Stimulated activated CD8-positive, alpha-beta memory T cell treated with anti-CD3 and anti-CD28 coated beads, Interleukin-15, amount 100 ng/mL, for 4 hours (primary cell): Measurements from ENCODE around the gene CISD1.
"Not testable (repeated sequence)": the region's sequence is repeated elsewhere in the genome, so short reads cannot be mapped to it uniquely, and the experiment has no call there.

Experiments
- DNase-seq, 2 donors: peaks; one replicate each; pipeline ENCODE4 v3.0.0-alpha.2; 2020; ENCODE audit warnings: low read depth in 2 of 2

The CISD1 gene

GRCh38 chr10:58268946-58269781 lies at the start of gene CISD1:
CISD1 (plus strand) TSS chr10:58269162; CDS start chr10:58269274, 112 bp downstream.
- DNase-seq, result peak; percentile 86 to 92

- DNase-seq, result no peak
Measured at GRCh38 chr10:58219875-58220274, 49.1 kb upstream of the CISD1 start.

GRCh38 chr10:58220769-58221451 lies 48.1 kb upstream of the CISD1 start:
- no peak for DNase-seq

GRCh38 chr10:58225654-58226053 lies 43.3 kb upstream of the CISD1 start:
- DNase-seq, result no peak

GRCh38 chr10:58229856-58230255 lies 39.1 kb upstream of the CISD1 start:
- not testable (repeated sequence) for DNase-seq

- no peak for DNase-seq
Measured at GRCh38 chr10:58237014-58237834, 31.7 kb upstream of the CISD1 start.

- no peak for DNase-seq
Measured at GRCh38 chr10:58239561-58240169, 29.3 kb upstream of the CISD1 start.

- DNase-seq, result no peak
Measured at GRCh38 chr10:58240531-58240930, 28.4 kb upstream of the CISD1 start.

- no peak for DNase-seq
Measured at GRCh38 chr10:58241346-58241745, 27.6 kb upstream of the CISD1 start.

GRCh38 chr10:58243269-58243668 lies 25.7 kb upstream of the CISD1 start:
- no peak for DNase-seq

- not testable (repeated sequence) for DNase-seq
Measured at GRCh38 chr10:58243801-58244200, 25.2 kb upstream of the CISD1 start.

GRCh38 chr10:58244242-58244641 lies 24.7 kb upstream of the CISD1 start:
- not testable (repeated sequence) for DNase-seq

- DNase-seq, result not testable (repeated sequence)
Measured at GRCh38 chr10:58244666-58245065, 24.3 kb upstream of the CISD1 start.

GRCh38 chr10:58253184-58253583 lies 15.8 kb upstream of the CISD1 start:
- DNase-seq, result no peak

GRCh38 chr10:58254644-58255043 lies 14.3 kb upstream of the CISD1 start:
- no peak for DNase-seq

- DNase-seq, result not testable (repeated sequence)
Measured at GRCh38 chr10:58256013-58256780, 12.8 kb upstream of the CISD1 start.

GRCh38 chr10:58258977-58259692 lies 9.8 kb upstream of the CISD1 start:
- no peak for DNase-seq

- no peak for DNase-seq
Measured at GRCh38 chr10:58260334-58260733, 8.6 kb upstream of the CISD1 start.

GRCh38 chr10:58262766-58263165 lies 6.2 kb upstream of the CISD1 start:
- no peak for DNase-seq

- no peak for DNase-seq
Measured at GRCh38 chr10:58264780-58265179, 4.2 kb upstream of the CISD1 start.
